Measurements from ENCODE around the gene SLC66A1. TPM values are rescaled to one million over a fixed set of nuclear protein-coding genes. Genes with fewer than 3 reads are reported as not detected.
A peak's percentile ranks its signal among the peaks of the same experiment; 100 is the strongest.

The SLC66A1 gene
- total RNA-seq, 1 donor from 2014 or later, result 4.8 TPM

GRCh38 chr1:19332832-19333231 is 20.7 kb downstream of the SLC66A1 start:
- Histone ChIP-seq H4K20me1 (ENCODE audit: low read depth) (no peaks in the 10 kb centered on the region), H3K4me2 (no peak overlapping the region), H3K9ac (no peak overlapping the region), H3K4me3 (no peak overlapping the region), H2AFZ (replicated peaks) (no peak overlapping the region), H3F3A (ENCODE audit: low read depth) (no peaks in the 10 kb centered on the region), H3K4me1 (no peaks in the 10 kb centered on the region), H3K27ac (no peak overlapping the region), H3K27me3 (no peaks in the 10 kb centered on the region), H3K79me2 (ENCODE audit: low read depth) (no peaks in the 10 kb centered on the region), H3K9me3 (ENCODE audit: low read depth) (no peaks in the 10 kb centered on the region), H3K36me3 (no peaks in the 10 kb centered on the region)
- Mint-ChIP-seq H3K27me3 (ENCODE audit: insufficient read depth, low read depth) (no peaks in the 10 kb centered on the region), H3K4me1 (no peaks in the 10 kb centered on the region), H3K9me3 (no peaks in the 10 kb centered on the region), H3K36me3 (no peaks in the 10 kb centered on the region), H3K4me3 (no peak overlapping the region), H3K27ac (no peak overlapping the region)
- TF ChIP-seq, protein P1, sequence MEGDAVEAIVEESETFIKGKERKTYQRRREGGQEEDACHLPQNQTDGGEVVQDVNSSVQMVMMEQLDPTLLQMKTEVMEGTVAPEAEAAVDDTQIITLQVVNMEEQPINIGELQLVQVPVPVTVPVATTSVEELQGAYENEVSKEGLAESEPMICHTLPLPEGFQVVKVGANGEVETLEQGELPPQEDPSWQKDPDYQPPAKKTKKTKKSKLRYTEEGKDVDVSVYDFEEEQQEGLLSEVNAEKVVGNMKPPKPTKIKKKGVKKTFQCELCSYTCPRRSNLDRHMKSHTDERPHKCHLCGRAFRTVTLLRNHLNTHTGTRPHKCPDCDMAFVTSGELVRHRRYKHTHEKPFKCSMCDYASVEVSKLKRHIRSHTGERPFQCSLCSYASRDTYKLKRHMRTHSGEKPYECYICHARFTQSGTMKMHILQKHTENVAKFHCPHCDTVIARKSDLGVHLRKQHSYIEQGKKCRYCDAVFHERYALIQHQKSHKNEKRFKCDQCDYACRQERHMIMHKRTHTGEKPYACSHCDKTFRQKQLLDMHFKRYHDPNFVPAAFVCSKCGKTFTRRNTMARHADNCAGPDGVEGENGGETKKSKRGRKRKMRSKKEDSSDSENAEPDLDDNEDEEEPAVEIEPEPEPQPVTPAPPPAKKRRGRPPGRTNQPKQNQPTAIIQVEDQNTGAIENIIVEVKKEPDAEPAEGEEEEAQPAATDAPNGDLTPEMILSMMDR (IDR thresholded peaks at IDR 0.05), result no peak
- no peak for TF ChIP-seq EZH2 (IDR thresholded peaks at IDR 0.05)
- TF ChIP-seq EZH2phosphoT487 (IDR thresholded peaks at IDR 0.05), result no peak
- DNase-seq (ENCODE audit: low spot score), result no peak

GRCh38 chr1:19333587-19334354 is 21.6 kb downstream of the SLC66A1 start:
- H3K27me3 Mint-ChIP-seq (ENCODE audit: insufficient read depth, low read depth), result peaks cover 2% of the 10 kb centered on the region
- no peaks in the 10 kb centered on the region for H3K36me3 Mint-ChIP-seq
- H3K27me3 ChIP-seq, result no peaks in the 10 kb centered on the region
- H3K9ac ChIP-seq, result no peak overlapping the region
- no peak overlapping the region for H2AFZ ChIP-seq (replicated peaks)
- H3F3A ChIP-seq (ENCODE audit: low read depth), result no peaks in the 10 kb centered on the region
- H3K27ac ChIP-seq, result no peak overlapping the region
- H3K27ac Mint-ChIP-seq, result no peak overlapping the region
- peak overlapping the region; percentile 55 for H3K4me3 Mint-ChIP-seq
- no peaks in the 10 kb centered on the region for H4K20me1 ChIP-seq (ENCODE audit: low read depth)
- H3K36me3 ChIP-seq, result no peaks in the 10 kb centered on the region
- no peak overlapping the region for H3K4me3 ChIP-seq
- H3K9me3 ChIP-seq (ENCODE audit: low read depth), result no peaks in the 10 kb centered on the region
- peaks cover 3% of the 10 kb centered on the region for H3K4me1 ChIP-seq
- H3K9me3 Mint-ChIP-seq, result no peaks in the 10 kb centered on the region
- H3K79me2 ChIP-seq (ENCODE audit: low read depth), result no peaks in the 10 kb centered on the region
- TF ChIP-seq EZH2 (IDR thresholded peaks at IDR 0.05), result no peak
- TF ChIP-seq EZH2phosphoT487 (IDR thresholded peaks at IDR 0.05), result no peak
- TF ChIP-seq, protein P1 (IDR thresholded peaks at IDR 0.05), result no peak
- no peak for DNase-seq (ENCODE audit: low spot score)
- peaks cover 6% of the 10 kb centered on the region for H3K4me1 Mint-ChIP-seq
- H3K4me2 ChIP-seq, result no peak overlapping the region

- Mint-ChIP-seq H3K27ac (no peak overlapping the region), H3K27me3 (ENCODE audit: insufficient read depth, low read depth) (peaks cover 2% of the 10 kb centered on the region), H3K36me3 (no peaks in the 10 kb centered on the region), H3K9me3 (no peaks in the 10 kb centered on the region), H3K4me1 (peaks cover 15% of the 10 kb centered on the region), H3K4me3 (no peak overlapping the region)
- no peak overlapping the region for H3K9ac ChIP-seq
- H3K4me3 ChIP-seq, result no peak overlapping the region
- TF ChIP-seq EZH2 (IDR thresholded peaks at IDR 0.05) (no peak), EZH2phosphoT487 (IDR thresholded peaks at IDR 0.05) (no peak)
- TF ChIP-seq, protein P1 (IDR thresholded peaks at IDR 0.05), result no peak
- H3K27ac ChIP-seq, result no peak overlapping the region
- no peak overlapping the region for H2AFZ ChIP-seq (replicated peaks)
- peaks cover 17% of the 10 kb centered on the region for H3F3A ChIP-seq (ENCODE audit: low read depth)
- H3K9me3 ChIP-seq (ENCODE audit: low read depth), result no peaks in the 10 kb centered on the region
- H3K36me3 ChIP-seq, result no peaks in the 10 kb centered on the region
- no peaks in the 10 kb centered on the region for H3K79me2 ChIP-seq (ENCODE audit: low read depth)
- H3K4me2 ChIP-seq, result no peak overlapping the region
- H4K20me1 ChIP-seq (ENCODE audit: low read depth), result peaks cover 22% of the 10 kb centered on the region
- H3K4me1 ChIP-seq, result peaks cover 10% of the 10 kb centered on the region
- no peaks in the 10 kb centered on the region for H3K27me3 ChIP-seq
- no peak for DNase-seq (ENCODE audit: low spot score)
These were observed 24.4 kb downstream of the SLC66A1 start for GRCh38 chr1:19336543-19336942.
